ENCODE data around the gene CORO2B. TPM values are rescaled to one million over a fixed set of nuclear protein-coding genes. Genes with fewer than 3 reads are reported as not detected.

Gene CORO2B
- total and polyA plus RNA-seq, 2 of the 13 experiments (the other 11 are each of a cell fraction or from before 2014, with no cell fraction given): 0.35 to 0.63 TPM

GRCh38 chr15:68638953-68639515 is 60.2 kb downstream of the CORO2B start (continued):
- TF ChIP-seq HOXA9 (CRISPR knock-in tag; IDR thresholded peaks at IDR 0.05; ENCODE audit: borderline replicate concordance) (no peak), ZNF556 (CRISPR knock-in tag; IDR thresholded peaks at IDR 0.05; ENCODE audit: borderline replicate concordance) (no peak)

- ATAC-seq (no peak), FAIRE-seq (no peak), DNase-seq (ENCODE audit: low spot score) (no peak)
- Histone ChIP-seq H3K9ac (ENCODE audit: insufficient read depth, low read depth, low read length) (no peak overlapping the region), H3K4me2 (ENCODE audit: low read depth, low read length) (no peak overlapping the region), H3K4me1 (ENCODE audit: insufficient read depth, low read length) (no peaks in the 10 kb centered on the region), H3K36me3 (replicated peaks in 1 of 2; ENCODE audit: control insufficient read depth in 1 of 2, insufficient read depth in 2 of 2, low read length in 2 of 2) (no peaks in the 10 kb centered on the region), H3K9me3 (ENCODE audit: low read length) (no peaks in the 10 kb centered on the region), H3K79me2 (ENCODE audit: insufficient read depth, low read length) (no peaks in the 10 kb centered on the region), H3K27ac (ENCODE audit: extremely low read length, insufficient read depth, low read length) (no peak overlapping the region), H2AFZ (ENCODE audit: low read length) (no peak overlapping the region), H4K20me1 (ENCODE audit: insufficient read depth, low read length) (no peaks in the 10 kb centered on the region), H3K4me3 (replicated peaks in 1 of 3; ENCODE audit: insufficient read depth in 1 of 3, low read depth in 2 of 3, low read length in 3 of 3) (no peak overlapping the region), H3K27me3 (ENCODE audit: control insufficient read depth in 1 of 2, insufficient read depth in 2 of 2, low read length in 2 of 2) (peaks cover 0 to 4% of the 10 kb centered on the region in 2 experiments; a peak in 2 of 5 replicates)
- ChIA-PET POLR2A (no interaction called here), CTCF (ENCODE audit: low intra/inter-chr PET ratio, low total read pairs) (no interaction called here)
- BruUV-seq (replicated peaks): no TSS peak
- no peak for TF ChIP-seq SIN3A (IDR thresholded peaks at IDR 0.05; ENCODE audit: borderline replicate concordance, low read depth, low read length)
- no peak for TF ChIP-seq HOXA3 (CRISPR knock-in tag; IDR thresholded peaks at IDR 0.05)
- TF ChIP-seq ZC3H4 (CRISPR knock-in tag; IDR thresholded peaks at IDR 0.05; ENCODE audit: borderline replicate concordance): no peak
- no peak for TF ChIP-seq KMT2B (CRISPR knock-in tag; IDR thresholded peaks at IDR 0.05)
- TF ChIP-seq ZNF629 (CRISPR knock-in tag; conservative IDR thresholded peaks at IDR 0.05): no peak
- no peak for TF ChIP-seq ZFP36L2 (CRISPR knock-in tag; IDR thresholded peaks at IDR 0.05)
- no peak for TF ChIP-seq NR1H2 (CRISPR knock-in tag; IDR thresholded peaks at IDR 0.05; ENCODE audit: borderline replicate concordance, low read depth)
- no peak for TF ChIP-seq TCF7 (IDR thresholded peaks at IDR 0.05; ENCODE audit: low read depth)
- no peak for TF ChIP-seq MAF1 (CRISPR knock-in tag; IDR thresholded peaks at IDR 0.05; ENCODE audit: borderline replicate concordance)
- WGBS (ENCODE audit: low lambda C conversion rate): 25% methylated on average over 7 of the region's 7 CpGs
- in situ Hi-C loops (cut with HindIII; ENCODE audit: extremely low pct_ligation_motif_present, low pct_unique_long_range_greater_than_20kb): no loop called here
- intact Hi-C loops (cut with micrococcal nuclease; ENCODE audit: unreplicated experiment): no loop called here
These were observed 61.3 kb downstream of the CORO2B start for GRCh38 chr15:68639926-68640600.

Measured in HepG2 (cell line).